Activated CD8-positive, alpha-beta memory T cell treated with anti-CD3 and anti-CD28 coated beads, Interleukin-2, amount 10 ng/mL, durations not matched to agents 7 days and 5 days (primary cell): Measurements from ENCODE around the gene KIRREL3. TPM values are rescaled to one million over a fixed set of nuclear protein-coding genes. Genes with fewer than 3 reads are reported as not detected.

Experiments
- ATAC-seq: fragments of 150-1000 bp; cut with Tn5 transposase; one replicate; pipeline ENCODE4 v1.10.0; 2021; ENCODE audit warnings: moderate library complexity
- CTCF ChIA-PET: fragments of 350-600 bp; sonication (Branson Sonifier 250); formaldehyde crosslinking; loops from one replicate; lab custom pipeline; 2021; ENCODE audit warnings: antibody characterized with exemption; lab: Charles Lee
- DNase-seq: peaks from one replicate; pipeline ENCODE4 v3.0.0-alpha.2; 2020
- H3K27ac Mint-ChIP-seq: one replicate; pipeline ENCODE4 v1.8.0; 2021; ENCODE audit warnings: mild to moderate bottlenecking, mixed read lengths
- H3K27me3 Mint-ChIP-seq: one replicate; pipeline ENCODE4 v1.8.0; 2021; ENCODE audit warnings: mixed read lengths
- H3K36me3 Mint-ChIP-seq: one replicate; pipeline ENCODE4 v1.8.0; 2021; ENCODE audit warnings: mild to moderate bottlenecking, mixed read lengths
- H3K4me1 Mint-ChIP-seq: one replicate; pipeline ENCODE4 v1.8.0; 2021; ENCODE audit warnings: mixed read lengths
- H3K4me3 Mint-ChIP-seq: one replicate; pipeline ENCODE4 v1.8.0; 2021; ENCODE audit warnings: mild to moderate bottlenecking, moderate library complexity, mixed read lengths
- H3K9me3 Mint-ChIP-seq: one replicate; pipeline ENCODE4 v1.8.0; 2022; ENCODE audit warnings: low read depth, mixed read lengths
- total RNA-seq, 2 experiments: library from RNA; stranded (reverse); gene quantifications; one replicate each; pipeline ENCODE4 v1.2.3, GENCODE V29; 2021

The KIRREL3 gene
- total RNA-seq, 2 experiments from 2014 or later: not detected

DNA sequence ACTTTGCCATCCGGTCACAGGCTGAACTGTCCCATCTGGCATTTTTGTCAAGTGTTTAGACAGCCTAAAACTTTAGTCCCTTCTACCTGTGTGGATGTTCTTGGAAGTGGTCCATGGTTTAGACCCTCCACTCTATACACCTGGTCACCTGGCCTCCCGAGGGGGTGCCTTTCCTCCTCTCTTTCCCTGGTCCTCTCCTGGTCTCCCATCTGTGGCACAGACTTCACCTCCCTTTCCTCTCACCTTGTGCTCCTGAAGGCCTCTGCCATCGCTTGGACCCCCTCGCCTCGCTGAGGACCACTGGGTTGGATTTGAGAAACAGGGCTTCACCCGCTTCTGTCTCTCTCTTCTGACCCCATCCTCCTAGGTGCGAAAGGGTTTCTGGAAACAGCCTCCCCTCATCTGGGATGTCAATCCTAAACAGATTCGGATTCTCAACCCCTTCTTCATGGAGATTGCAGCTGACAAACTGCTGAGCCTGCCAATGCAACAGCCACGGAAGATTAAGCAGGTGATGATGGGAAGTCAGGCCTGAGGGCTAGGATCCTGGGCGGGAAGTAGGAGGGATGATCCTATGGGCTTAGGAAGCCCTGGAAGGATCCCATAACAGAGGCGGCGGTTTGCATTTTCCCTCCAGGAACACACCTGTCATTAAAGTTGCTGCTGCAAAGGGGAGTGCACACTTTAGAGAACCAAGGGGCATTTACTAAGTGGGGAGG is 591.5 kb downstream of the KIRREL3 start:
- DNase-seq (no peak), ATAC-seq (no peak)
- H3K9me3 Mint-ChIP-seq: no peaks in the 10 kb centered on the region
- no peaks in the 10 kb centered on the region for H3K36me3 Mint-ChIP-seq
- no peaks in the 10 kb centered on the region for H3K27me3 Mint-ChIP-seq
- H3K4me1 Mint-ChIP-seq: no peaks in the 10 kb centered on the region
- H3K27ac Mint-ChIP-seq: no peak overlapping the region
- no peak overlapping the region for H3K4me3 Mint-ChIP-seq
- CTCF ChIA-PET: interaction anchor here (0.6 kb wide), 1 partner anchor 11 kb away, joined by 3 read pairs; no protein-coding TSS in a partner anchor

DNA sequence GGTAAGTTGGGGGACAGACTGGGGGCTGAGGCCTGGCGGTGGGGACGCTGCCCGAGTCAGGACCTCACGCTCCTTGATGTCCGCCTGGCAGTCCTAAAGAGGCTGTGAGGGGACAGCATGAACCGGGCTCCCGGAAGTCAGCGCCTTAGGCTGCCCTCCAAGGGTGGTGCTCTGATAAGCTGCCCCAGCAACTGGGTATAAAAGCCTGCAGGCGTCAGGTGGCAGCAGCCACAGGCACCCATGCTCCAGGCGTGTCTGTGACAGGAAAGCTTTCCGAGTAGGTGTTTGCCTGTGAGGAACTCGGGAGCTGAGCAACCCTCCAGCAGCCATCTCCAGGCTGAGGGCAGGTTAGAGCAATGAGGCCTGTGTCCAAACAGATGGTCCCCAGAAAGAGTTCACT is 592.1 kb downstream of the KIRREL3 start:
- Mint-ChIP-seq H3K4me1 (peaks cover 2% of the 10 kb centered on the region), H3K36me3 (no peaks in the 10 kb centered on the region), H3K4me3 (no peak overlapping the region), H3K27me3 (no peaks in the 10 kb centered on the region), H3K27ac (no peak overlapping the region), H3K9me3 (no peaks in the 10 kb centered on the region)
- ATAC-seq: no peak
- CTCF ChIA-PET: interaction anchor here (0.6 kb wide), 1 partner anchor 11 kb away, joined by 3 read pairs; no protein-coding TSS in a partner anchor
- no peak for DNase-seq

DNA sequence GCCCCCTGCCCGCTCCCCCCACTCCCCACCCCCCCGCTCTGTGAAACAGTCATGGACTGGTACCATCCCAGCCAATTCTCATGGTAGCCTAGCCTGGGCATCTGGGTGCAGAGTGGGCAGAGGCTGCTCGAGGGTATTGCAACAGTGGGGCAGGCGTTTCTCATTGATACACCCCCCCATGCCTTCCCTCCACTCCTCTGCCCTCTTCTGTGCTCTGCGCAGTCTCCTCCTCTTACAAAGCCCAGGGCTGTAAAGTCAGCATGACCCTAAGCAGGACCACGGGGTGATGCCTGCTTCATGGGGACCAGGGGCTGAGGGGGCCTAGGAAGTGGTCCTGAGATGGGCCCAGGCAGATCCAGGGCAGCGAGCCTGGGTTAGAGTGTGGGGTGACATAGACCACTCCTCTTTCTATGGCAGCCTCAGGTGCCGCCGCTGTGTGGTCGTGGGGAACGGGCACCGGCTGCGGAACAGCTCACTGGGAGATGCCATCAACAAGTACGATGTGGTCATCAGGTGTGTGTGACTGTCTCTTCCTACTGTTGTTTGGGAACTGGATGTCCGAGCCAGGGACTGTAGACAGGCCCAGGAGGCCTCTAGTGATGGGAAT is 592.8 kb downstream of the KIRREL3 start:
- DNase-seq: no peak
- CTCF ChIA-PET: no interaction called here
- Mint-ChIP-seq H3K4me1 (peaks cover 4% of the 10 kb centered on the region), H3K9me3 (no peaks in the 10 kb centered on the region), H3K27me3 (no peaks in the 10 kb centered on the region), H3K27ac (no peak overlapping the region), H3K4me3 (no peak overlapping the region), H3K36me3 (no peaks in the 10 kb centered on the region)
- ATAC-seq: no peak

DNA sequence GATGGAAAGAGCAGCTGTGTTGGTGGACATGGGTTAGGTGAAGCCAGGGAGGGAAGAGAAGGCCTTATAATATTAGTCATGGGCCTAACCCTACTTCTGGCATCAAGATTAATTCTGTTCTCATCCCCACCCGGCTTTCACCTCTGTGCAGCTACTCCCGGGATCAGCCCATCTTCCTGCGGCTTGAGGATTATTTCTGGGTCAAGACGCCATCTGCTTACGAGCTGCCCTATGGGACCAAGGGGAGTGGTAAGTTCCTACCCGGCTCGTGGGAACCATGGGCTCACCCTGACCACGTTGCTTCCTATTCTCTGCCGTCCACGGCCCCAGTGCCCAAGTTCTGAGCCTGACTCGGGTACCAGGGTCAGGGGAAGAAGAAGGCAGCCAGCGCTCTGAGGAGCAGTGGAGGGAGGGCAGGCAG is 593.5 kb downstream of the KIRREL3 start:
- peaks cover 4% of the 10 kb centered on the region for H3K4me1 Mint-ChIP-seq
- no peak overlapping the region for H3K27ac Mint-ChIP-seq
- H3K9me3 Mint-ChIP-seq: no peaks in the 10 kb centered on the region
- CTCF ChIA-PET: no interaction called here
- no peaks in the 10 kb centered on the region for H3K36me3 Mint-ChIP-seq
- no peaks in the 10 kb centered on the region for H3K27me3 Mint-ChIP-seq
- DNase-seq: no peak
- H3K4me3 Mint-ChIP-seq: no peak overlapping the region
- ATAC-seq: no peak

DNA sequence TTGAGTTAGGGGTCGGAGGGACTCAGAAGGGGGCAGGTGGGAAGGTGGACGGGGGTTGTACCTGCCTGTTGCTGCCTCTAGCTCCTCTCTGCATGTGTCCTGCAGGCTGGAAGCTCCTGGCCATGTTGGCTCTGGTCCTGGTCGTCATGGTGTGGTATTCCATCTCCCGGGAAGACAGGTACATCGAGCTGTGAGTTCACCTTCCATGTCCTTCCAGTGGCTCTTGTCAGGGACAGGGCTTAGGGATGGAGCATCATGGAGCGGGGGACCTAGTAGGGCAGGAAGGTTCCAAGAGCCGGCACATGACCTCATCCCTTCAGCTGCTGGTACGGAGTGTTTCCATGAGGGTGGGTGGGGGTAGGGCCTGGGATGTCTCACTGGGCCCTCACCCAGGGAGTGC is 594.2 kb downstream of the KIRREL3 start:
- no peaks in the 10 kb centered on the region for H3K9me3 Mint-ChIP-seq
- ATAC-seq: no peak
- H3K27ac Mint-ChIP-seq: no peak overlapping the region
- peaks cover 4% of the 10 kb centered on the region for H3K4me1 Mint-ChIP-seq
- H3K4me3 Mint-ChIP-seq: no peak overlapping the region
- no peak for DNase-seq
- no peaks in the 10 kb centered on the region for H3K36me3 Mint-ChIP-seq
- H3K27me3 Mint-ChIP-seq: no peaks in the 10 kb centered on the region
- CTCF ChIA-PET: no interaction called here

DNA sequence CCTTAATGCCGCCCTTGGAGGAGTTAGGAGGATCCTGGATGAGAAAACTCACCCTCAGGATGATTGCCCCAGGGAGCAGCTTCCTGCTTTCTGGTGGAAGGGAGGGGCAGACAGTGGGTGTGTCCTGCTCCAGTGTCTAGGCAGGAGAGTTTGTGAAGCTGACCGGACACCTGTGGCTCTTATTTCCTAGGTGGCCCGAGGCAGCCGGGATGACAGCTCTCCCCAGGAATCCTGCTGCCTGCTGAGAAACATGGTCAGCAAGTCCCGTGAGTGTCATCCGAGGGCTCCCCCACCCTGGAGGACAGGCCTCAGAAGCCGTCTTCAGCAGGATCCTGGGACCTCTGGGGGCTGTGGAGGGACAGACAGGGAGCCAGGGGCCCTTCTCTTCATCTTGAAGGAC is 594.7 kb downstream of the KIRREL3 start:
- Mint-ChIP-seq H3K27ac (no peak overlapping the region), H3K27me3 (no peaks in the 10 kb centered on the region), H3K4me1 (peaks cover 4% of the 10 kb centered on the region), H3K4me3 (no peak overlapping the region), H3K36me3 (no peaks in the 10 kb centered on the region), H3K9me3 (no peaks in the 10 kb centered on the region)
- ATAC-seq (no peak), DNase-seq (no peak)
- CTCF ChIA-PET: no interaction called here

DNA sequence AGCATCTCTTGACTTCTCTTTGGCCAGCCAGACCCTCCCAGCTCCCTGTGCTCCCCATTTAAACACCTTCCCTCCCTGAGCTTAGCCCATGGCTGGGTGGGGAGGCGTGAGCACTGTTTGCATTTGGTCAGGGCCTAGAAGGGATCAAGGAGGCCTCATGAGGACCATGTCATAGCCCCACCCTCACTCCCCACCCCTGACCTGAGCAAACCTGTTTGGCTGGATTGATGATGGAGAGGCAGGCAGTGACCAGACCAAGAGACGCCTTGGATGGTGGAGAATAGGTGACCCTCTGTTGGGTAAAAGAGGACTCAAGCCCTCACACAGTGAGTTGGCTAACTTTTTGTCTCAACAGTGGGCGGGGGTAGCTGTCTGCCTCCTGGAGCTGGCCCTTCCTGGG is 595.2 kb downstream of the KIRREL3 start:
- H3K4me1 Mint-ChIP-seq: peaks cover 4% of the 10 kb centered on the region
- CTCF ChIA-PET: no interaction called here
- no peaks in the 10 kb centered on the region for H3K36me3 Mint-ChIP-seq
- ATAC-seq: no peak
- no peaks in the 10 kb centered on the region for H3K27me3 Mint-ChIP-seq
- H3K27ac Mint-ChIP-seq: no peak overlapping the region
- no peaks in the 10 kb centered on the region for H3K9me3 Mint-ChIP-seq
- no peak for DNase-seq
- no peak overlapping the region for H3K4me3 Mint-ChIP-seq

DNA sequence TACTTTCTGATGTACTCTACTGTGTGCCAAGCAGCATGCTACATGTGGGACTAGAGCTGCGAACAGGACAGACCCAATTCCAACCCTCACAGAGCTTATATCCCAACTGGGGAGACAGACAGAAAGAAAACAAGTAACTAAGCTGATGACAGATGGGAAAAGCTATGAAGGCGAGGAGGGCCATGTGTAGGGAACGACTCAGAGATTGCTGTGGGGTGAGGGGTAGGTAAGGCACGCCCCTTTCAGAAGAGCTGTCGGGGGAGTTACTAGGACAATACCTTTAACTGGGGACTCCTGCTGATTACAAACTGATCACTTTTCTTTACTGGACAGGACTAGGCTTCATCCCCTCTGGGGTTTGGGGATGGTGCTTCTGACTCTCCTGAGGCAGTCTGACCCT is 596.2 kb downstream of the KIRREL3 start:
- ATAC-seq (no peak), DNase-seq (no peak)
- CTCF ChIA-PET: no interaction called here
- Mint-ChIP-seq H3K4me1 (peaks cover 4% of the 10 kb centered on the region), H3K36me3 (no peaks in the 10 kb centered on the region), H3K9me3 (no peaks in the 10 kb centered on the region), H3K4me3 (no peak overlapping the region), H3K27ac (no peak overlapping the region), H3K27me3 (no peaks in the 10 kb centered on the region)

DNA sequence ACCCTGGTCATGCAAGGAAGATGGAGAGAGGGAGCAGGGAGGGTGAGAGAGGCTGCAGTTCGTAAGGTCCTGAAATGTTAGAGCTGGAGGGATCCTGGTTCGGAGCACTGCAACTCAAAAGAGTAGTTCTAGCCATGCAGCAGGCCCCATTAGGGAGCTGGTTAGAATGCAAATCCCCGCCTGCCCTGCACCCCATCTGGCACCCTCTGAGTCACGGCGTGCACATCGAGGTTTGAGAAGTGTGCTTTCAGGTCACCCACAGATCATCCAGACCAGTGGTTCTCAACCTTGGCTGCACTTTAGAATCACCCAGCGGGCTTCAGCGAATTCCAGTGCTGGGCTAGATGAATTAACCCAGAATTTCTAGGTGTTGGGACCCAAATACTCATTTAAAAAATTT is 596.9 kb downstream of the KIRREL3 start:
- Mint-ChIP-seq H3K9me3 (no peaks in the 10 kb centered on the region), H3K4me3 (no peak overlapping the region), H3K27me3 (no peaks in the 10 kb centered on the region), H3K4me1 (peaks cover 4% of the 10 kb centered on the region), H3K36me3 (no peaks in the 10 kb centered on the region), H3K27ac (no peak overlapping the region)
- CTCF ChIA-PET: no interaction called here
- DNase-seq (no peak), ATAC-seq (no peak)

DNA sequence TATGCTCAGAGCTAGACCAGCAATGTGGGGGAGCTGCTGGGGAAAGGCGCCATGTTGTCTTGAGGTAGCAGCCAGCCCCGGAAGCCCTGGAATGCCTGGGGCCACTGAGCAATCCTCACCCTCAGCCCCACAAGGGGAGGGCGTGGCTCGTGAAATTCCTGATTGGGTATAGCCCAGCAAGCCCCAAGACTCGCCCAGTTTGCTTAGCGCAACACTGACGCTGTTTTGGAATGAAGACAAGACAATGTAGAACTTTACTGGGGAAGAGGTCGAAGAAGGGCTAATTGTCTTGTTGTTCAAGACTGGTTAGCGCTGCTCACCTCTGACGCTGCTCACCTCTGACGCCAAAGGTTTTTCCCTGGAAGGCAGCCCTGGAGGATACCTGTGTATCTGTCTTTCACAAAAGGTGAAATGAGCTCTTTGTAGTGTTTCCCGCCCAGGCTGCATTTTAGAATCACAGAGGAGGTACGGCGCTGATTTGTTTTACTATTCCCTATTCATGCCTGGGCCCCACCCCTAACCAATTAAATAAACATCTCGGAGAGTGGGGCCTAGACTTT is 597.5 kb downstream of the KIRREL3 start:
- ATAC-seq: no peak
- peaks cover 4% of the 10 kb centered on the region for H3K4me1 Mint-ChIP-seq
- H3K27ac Mint-ChIP-seq: no peak overlapping the region
- no peaks in the 10 kb centered on the region for H3K36me3 Mint-ChIP-seq
- DNase-seq: no peak
- no peaks in the 10 kb centered on the region for H3K27me3 Mint-ChIP-seq
- CTCF ChIA-PET: no interaction called here
- H3K9me3 Mint-ChIP-seq: no peaks in the 10 kb centered on the region
- no peak overlapping the region for H3K4me3 Mint-ChIP-seq

DNA sequence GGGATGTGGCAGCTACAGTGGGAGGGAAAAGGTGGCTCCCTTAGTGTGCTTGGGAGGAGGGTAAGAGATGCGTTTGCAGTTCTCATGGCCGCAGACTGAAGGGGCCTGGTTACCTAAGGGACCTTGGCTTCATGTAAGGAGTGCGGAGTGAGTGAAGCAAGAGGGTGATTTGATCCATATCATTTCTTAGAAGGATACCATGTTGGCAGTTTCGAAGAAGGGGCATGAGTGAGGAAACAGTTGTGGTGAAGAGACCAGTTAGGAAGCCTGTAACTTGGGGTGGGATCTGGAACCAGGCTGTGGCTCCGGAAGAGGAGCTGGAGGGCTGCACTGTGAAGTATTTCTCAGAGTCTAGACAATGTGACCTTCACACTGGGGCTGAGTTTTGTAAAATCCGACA is 600.1 kb downstream of the KIRREL3 start:
- DNase-seq: no peak
- Mint-ChIP-seq H3K27me3 (no peaks in the 10 kb centered on the region), H3K4me3 (no peak overlapping the region), H3K9me3 (no peaks in the 10 kb centered on the region), H3K27ac (no peak overlapping the region), H3K4me1 (peaks cover 4% of the 10 kb centered on the region), H3K36me3 (no peaks in the 10 kb centered on the region)
- no peak for ATAC-seq
- CTCF ChIA-PET: no interaction called here

DNA sequence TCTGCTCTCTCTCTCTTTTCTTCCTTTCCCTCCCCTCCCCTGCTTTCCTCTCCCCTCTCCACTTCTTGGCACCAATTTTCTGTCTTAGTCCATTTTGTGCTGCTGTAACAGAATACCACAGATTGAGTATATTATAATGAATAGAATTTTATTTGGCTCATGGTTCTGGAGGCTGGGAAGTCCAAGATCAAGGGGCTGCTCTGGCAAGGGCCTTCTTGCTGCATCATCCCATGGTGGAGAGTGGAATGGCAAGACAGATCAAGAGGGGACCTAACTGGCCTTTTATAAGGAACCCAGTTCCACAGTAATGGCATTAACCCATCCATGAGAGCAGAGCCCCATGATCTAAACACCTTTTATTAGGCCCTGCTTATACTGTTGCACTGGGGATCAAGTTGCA is 600.6 kb downstream of the KIRREL3 start:
- H3K4me1 Mint-ChIP-seq: peaks cover 4% of the 10 kb centered on the region
- H3K36me3 Mint-ChIP-seq: no peaks in the 10 kb centered on the region
- no peak for DNase-seq
- H3K4me3 Mint-ChIP-seq: no peak overlapping the region
- H3K27ac Mint-ChIP-seq: no peak overlapping the region
- CTCF ChIA-PET: no interaction called here
- no peak for ATAC-seq
- no peaks in the 10 kb centered on the region for H3K9me3 Mint-ChIP-seq
- no peaks in the 10 kb centered on the region for H3K27me3 Mint-ChIP-seq

DNA sequence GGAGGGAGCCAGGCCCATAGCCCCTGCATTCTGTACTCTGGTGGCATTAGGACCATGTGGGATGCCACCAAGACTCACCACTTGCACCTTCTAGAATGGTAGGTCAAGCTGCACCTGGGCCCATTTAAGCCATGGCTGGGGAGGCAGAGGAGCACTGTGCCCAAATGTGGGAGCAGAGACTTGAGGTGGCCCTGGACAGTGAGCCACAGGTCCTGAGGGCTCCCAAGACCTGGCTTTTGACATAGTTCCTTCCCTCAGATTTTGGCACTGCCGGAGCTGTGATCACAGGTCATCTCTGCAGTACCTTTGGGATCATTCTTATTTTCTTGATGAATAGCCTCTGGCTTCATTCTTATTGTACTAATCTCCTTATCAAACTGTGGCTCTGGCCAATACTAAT is 601.8 kb downstream of the KIRREL3 start:
- Mint-ChIP-seq H3K27me3 (no peaks in the 10 kb centered on the region), H3K4me1 (peaks cover 4% of the 10 kb centered on the region), H3K9me3 (no peaks in the 10 kb centered on the region), H3K27ac (no peak overlapping the region), H3K4me3 (no peak overlapping the region), H3K36me3 (no peaks in the 10 kb centered on the region)
- DNase-seq: no peak
- no peak for ATAC-seq
- CTCF ChIA-PET: no interaction called here

DNA sequence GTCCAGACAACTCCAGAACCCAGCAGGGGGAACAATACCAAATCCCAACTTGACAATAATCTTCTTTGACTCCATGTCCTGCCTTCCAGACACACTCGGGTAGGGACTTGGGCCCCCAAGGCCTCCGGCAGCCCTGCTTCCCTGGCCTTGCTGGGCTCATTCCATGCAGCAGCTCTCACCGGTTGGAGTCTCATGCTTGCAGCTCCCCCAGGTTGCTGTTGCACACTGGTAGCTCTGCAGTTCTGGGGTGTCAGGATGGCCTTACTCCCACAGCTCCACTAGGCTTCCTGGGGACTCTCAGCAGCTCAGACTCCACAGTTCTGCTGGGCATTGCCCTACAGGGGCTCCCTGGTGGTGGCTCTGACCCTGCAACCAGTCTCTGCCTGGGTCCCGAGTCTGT is 602.3 kb downstream of the KIRREL3 start:
- ATAC-seq (no peak), DNase-seq (no peak)
- Mint-ChIP-seq H3K36me3 (no peaks in the 10 kb centered on the region), H3K9me3 (no peaks in the 10 kb centered on the region), H3K4me1 (no peaks in the 10 kb centered on the region), H3K27me3 (no peaks in the 10 kb centered on the region), H3K27ac (no peak overlapping the region), H3K4me3 (no peak overlapping the region)
- CTCF ChIA-PET: no interaction called here
